ENCODE measurements around the gene USH2A.

DNA sequence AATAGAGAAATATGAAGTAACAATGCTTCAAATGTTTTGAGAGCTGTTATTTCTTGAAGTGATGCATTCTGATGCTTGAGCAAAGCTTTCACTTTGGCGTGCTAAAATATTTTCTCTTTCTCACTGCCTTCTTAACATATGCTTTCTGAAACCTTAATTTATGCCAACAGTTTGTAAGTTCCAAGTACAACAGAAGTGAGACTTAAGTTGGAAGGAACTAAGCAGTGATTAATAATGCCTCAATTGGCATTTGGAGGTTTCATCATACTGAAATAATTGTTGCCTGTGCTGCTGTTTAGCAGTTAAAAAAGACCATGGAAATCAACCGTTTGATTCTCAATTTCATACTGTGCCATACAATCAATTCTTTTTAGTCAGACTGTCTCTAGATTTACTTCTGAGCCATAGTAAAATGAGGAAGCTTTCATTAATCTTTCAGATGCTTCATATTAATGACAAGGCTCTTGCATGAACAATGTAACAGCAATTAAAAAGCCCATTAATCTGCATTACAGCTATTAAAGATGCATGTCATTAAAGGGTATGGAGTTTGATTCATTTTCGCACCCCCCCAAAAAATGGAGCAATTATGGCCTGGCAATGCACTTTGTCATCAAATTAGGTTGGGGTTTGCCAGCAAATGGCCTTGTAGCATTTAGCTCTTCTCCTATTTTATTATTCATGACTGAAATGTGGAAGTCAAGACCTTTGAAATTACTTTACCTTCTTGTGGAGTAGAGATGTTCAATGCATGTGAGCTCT lies 375.3 kb downstream of the USH2A start:
- TF ChIP-seq, protein P1, sequence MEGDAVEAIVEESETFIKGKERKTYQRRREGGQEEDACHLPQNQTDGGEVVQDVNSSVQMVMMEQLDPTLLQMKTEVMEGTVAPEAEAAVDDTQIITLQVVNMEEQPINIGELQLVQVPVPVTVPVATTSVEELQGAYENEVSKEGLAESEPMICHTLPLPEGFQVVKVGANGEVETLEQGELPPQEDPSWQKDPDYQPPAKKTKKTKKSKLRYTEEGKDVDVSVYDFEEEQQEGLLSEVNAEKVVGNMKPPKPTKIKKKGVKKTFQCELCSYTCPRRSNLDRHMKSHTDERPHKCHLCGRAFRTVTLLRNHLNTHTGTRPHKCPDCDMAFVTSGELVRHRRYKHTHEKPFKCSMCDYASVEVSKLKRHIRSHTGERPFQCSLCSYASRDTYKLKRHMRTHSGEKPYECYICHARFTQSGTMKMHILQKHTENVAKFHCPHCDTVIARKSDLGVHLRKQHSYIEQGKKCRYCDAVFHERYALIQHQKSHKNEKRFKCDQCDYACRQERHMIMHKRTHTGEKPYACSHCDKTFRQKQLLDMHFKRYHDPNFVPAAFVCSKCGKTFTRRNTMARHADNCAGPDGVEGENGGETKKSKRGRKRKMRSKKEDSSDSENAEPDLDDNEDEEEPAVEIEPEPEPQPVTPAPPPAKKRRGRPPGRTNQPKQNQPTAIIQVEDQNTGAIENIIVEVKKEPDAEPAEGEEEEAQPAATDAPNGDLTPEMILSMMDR (tag by site-specific recombination; IDR thresholded peaks at IDR 0.05), result no peak
- TF ChIP-seq, protein P2, sequence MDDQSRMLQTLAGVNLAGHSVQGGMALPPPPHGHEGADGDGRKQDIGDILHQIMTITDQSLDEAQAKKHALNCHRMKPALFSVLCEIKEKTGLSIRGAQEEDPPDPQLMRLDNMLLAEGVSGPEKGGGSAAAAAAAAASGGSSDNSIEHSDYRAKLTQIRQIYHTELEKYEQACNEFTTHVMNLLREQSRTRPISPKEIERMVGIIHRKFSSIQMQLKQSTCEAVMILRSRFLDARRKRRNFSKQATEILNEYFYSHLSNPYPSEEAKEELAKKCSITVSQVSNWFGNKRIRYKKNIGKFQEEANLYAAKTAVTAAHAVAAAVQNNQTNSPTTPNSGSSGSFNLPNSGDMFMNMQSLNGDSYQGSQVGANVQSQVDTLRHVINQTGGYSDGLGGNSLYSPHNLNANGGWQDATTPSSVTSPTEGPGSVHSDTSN (CRISPR knock-in tag; IDR thresholded peaks at IDR 0.05), result no peak
- TF ChIP-seq, protein P3, sequence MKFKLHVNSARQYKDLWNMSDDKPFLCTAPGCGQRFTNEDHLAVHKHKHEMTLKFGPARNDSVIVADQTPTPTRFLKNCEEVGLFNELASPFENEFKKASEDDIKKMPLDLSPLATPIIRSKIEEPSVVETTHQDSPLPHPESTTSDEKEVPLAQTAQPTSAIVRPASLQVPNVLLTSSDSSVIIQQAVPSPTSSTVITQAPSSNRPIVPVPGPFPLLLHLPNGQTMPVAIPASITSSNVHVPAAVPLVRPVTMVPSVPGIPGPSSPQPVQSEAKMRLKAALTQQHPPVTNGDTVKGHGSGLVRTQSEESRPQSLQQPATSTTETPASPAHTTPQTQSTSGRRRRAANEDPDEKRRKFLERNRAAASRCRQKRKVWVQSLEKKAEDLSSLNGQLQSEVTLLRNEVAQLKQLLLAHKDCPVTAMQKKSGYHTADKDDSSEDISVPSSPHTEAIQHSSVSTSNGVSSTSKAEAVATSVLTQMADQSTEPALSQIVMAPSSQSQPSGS (tag by site-specific recombination; IDR thresholded peaks at IDR 0.05; ENCODE audit: low read depth), result no peak
- TF ChIP-seq, protein P4, sequence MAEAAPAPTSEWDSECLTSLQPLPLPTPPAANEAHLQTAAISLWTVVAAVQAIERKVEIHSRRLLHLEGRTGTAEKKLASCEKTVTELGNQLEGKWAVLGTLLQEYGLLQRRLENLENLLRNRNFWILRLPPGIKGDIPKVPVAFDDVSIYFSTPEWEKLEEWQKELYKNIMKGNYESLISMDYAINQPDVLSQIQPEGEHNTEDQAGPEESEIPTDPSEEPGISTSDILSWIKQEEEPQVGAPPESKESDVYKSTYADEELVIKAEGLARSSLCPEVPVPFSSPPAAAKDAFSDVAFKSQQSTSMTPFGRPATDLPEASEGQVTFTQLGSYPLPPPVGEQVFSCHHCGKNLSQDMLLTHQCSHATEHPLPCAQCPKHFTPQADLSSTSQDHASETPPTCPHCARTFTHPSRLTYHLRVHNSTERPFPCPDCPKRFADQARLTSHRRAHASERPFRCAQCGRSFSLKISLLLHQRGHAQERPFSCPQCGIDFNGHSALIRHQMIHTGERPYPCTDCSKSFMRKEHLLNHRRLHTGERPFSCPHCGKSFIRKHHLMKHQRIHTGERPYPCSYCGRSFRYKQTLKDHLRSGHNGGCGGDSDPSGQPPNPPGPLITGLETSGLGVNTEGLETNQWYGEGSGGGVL (tag by site-specific recombination; IDR thresholded peaks at IDR 0.05), result no peak
- no peak for TF ChIP-seq ZNF350 (tag by site-specific recombination; IDR thresholded peaks at IDR 0.05)
- TF ChIP-seq, protein P5, sequence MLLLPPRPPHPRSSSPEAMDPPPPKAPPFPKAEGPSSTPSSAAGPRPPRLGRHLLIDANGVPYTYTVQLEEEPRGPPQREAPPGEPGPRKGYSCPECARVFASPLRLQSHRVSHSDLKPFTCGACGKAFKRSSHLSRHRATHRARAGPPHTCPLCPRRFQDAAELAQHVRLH (tag by site-specific recombination; IDR thresholded peaks at IDR 0.05), result no peak

Measured in HEK293 (cell line).